ENCODE results near the gene FPR2.

DNA sequence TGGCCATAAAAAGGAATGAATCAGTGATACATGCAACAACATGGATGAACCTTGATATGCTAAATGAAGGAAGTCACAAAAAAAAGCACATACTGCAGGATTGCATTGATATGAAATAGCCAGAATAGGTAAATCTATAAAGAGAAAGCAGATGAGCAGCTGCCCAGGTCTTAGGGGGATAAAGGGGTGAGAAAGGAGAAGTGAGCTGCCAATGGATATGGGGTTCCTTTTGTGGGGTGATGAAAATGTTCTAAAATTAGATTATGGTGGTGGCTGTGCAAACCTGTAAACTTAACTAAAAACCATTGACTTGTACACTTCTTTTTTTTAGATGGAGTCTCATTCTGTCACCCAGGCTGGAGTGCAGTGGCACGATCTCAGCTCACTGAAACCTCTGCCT, 49.3 kb upstream of the FPR2 start:
- TF ChIP-seq GATA2 (IDR thresholded peaks at IDR 0.05; ENCODE audit: low read depth, low read length) = no peak
- TF ChIP-seq GATA3 (IDR thresholded peaks at IDR 0.05; ENCODE audit: low read depth, low read length) = no peak

All from SH-SY5Y (cell line).